Tongue (tissue), 2 donors: ENCODE measurements around the gene CHMP5. TPM values are rescaled to one million over a fixed set of nuclear protein-coding genes. Genes with fewer than 3 reads are reported as not detected.
"Not testable (repeated sequence)": the region's sequence is repeated elsewhere in the genome, so short reads cannot be mapped to it uniquely, and the experiment has no call there.

Experiments used
- DNase-seq: peaks from one replicate; pipeline ENCODE4 v3.0.0-alpha.2; 2015
- total RNA-seq: library from RNA; depleted of rRNA; stranded (reverse); fragments of >200 nt; gene quantifications from one replicate; pipeline ENCODE4 v1.2.3, GENCODE V29; 2014

Gene CHMP5
- total RNA-seq, 1 donor from 2014 or later, result 69.5 TPM

DNA sequence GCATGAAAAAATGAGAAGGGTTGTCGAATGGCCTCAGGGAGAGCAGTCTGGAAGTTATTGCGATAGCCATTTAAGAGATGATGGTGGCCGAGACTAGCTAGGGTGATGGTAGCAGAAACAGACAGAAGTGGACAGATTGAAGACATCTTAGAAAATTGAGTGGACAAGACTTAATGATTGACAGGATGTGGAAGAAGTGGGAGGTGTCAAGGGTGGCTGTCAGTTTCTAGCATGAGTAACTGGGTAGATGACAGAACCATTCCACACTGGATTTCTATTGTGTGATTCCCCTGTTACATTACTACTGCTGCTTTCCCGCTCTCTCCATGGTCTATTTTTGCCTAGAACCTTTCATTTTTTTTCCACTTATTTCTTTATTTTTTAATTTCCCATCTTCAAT lies 12.6 kb downstream of the CHMP5 start:
- no peak for DNase-seq

DNA sequence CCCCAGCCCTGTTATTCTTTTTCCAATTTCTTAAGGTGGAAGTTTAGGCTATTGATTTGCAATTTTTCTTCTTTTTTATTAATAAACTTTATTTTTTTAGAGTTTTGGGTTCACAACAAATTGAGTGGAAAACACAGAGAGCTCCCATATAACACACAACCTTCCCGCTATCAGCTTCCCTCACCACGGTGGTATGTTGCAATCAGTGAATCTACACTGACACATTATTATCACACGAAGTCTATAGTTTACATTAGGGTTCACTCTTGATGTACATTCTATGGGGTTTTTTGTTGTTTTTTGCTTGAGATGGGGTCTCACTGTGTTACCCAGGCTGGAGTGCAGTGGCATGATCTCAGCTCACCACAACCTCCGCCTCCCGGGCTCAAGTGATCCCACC lies 20.7 kb downstream of the CHMP5 start:
- no peak for DNase-seq

DNA sequence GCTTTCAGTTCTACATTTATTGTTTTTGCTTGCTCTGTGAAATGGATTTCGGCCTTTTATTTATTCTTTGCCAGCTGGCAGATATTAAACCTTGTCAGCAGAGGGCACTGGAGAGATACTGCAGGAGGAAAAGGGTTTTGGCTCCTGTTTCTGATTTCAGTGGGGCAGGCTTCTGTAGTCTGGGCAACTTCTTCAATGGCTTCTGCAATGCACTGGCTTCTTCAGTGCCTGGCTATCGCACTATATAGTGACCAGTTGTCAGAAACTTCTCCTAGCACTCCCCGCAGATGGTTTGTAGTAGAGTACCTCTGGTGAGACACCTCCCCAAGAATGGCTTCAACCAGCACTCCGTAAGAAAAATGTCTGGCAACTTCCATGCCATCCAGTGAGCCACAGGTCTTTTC lies 22.2 kb downstream of the CHMP5 start:
- peak; percentile 80 for DNase-seq

DNA sequence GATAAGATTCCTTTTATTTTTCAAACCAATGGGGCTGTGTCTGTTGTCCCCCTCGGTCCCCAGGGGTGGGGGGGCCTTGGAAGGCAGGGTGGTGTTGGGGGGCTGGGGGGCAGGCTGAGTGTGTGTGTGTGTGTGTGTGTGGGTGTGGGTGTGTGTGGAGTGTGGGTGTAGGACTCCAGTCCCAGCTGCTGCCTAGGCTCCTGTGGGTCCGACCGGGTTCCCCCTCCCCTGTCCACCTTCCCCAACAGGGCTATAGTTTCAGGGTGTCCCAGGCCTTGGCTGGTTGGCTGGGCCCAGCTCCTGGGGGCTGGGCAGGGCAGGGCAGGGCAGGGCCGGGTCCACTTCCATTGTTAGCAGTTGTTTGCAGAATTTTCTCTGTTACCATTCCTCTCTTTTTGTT lies 23.4 kb downstream of the CHMP5 start:
- DNase-seq, result no peak

DNA sequence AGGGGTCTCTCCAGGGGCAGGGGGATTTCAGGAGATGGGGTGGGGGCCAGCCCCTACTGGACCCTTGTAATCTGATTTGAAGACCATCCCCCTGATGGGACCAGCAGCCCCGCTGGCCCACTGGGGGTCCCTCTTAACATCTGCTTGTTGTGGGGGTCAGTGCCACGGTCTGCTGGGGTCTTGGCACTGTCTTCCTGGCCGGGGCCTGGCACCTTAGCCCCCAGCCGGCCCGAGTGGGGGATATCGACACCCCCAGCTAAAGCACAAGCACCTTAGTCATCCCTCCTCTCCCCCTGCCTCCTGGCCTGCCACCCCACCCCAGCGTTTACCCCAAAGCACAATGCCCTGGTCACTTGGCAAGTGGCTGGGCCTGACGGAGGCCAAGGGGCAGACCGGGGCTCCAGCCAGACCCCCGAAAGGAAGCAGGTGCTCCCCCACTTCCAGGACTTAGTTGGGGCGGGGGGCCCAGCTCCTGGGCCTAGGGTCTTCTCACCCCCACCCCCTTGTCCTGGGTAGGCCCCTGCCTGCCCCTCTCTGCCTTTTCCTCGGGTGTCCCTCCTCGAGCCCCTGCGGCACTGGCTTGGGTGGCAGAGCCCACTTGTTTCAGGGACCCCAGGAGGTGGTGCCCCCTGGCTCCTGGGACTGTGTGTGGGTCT lies 24.1 kb downstream of the CHMP5 start:
- no peak for DNase-seq

DNA sequence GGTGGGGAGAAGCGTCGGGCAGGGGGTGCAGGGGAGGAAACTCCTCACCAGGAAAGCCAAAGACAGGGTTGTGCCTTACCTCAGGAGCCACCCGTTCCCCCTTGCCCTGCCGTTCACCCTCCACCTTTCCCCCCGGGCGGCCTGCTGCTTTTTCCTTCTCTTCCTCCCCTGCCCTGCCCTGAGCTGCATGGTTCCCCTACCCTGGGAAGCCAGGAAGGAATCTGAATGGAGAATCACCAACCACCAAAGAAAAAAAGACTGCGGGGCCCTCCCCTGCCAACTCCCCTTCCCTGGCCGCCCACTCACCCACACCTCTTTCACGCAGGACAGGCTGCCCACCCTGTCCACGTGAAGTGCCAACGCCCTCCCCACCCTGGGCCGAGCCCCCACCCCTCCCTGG lies 24.6 kb downstream of the CHMP5 start:
- DNase-seq, result peak; percentile 26

DNA sequence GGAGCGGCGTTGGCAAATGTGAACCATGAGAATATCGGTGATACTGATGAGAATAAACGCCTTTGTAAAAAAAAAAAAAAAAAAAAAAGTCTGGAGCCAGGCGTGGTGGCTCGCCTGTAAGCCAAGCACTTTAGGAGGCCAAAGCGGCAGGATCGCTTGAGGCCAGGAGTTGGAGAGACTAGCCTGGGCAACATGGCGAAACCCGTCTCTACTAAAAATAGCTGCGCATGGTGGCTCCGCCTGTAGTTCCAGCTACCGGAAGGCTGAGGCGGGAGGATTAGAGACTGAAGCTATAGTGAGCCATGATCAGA lies 25.0 kb downstream of the CHMP5 start:
- DNase-seq, result no peak

DNA sequence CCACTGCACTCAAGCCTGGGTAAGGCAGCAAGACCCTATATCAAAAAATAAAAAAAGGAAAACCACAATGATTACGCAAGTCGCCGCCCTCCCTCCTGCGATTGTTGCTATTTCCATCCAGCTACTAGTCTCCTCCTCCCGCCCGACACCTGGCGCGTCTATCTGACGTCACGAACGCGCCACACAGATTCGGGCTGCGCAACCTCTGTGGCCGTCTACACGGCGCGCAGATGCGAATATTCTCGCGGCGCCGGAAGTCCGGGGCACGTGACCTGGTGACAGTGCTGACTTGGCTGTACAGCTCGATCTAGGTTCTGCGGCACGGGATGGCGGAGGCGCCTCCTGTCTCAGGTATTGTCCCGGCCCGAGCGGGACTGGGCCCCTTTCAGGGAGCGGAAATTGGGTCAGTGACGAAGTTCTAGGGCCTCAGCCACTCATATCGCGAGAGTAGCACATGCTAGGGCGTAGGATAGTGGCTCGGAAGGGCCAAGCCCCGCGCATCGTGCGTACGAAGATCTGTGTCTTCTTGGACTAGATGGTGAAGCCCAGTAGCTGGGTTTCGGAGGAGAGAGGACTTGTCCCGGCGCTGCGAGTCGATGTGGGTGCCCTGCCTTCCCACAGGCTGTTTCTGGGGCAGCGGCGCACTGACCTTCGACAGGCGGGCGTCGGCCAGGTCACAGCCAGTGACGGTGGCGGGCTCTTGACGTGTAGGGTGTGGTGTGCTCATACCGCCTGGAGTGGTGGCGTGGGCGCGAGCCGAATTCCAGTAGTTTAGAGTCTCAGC lies 25.6 kb downstream of the CHMP5 start, which contains the start of gene NFX1:
Gene NFX1, plus strand, starts transcription at position 270 of the 784 bp plus-strand sequence. Its CDS starts 57 bp downstream, at position 327.
- DNase-seq, result peak; percentile 99

DNA sequence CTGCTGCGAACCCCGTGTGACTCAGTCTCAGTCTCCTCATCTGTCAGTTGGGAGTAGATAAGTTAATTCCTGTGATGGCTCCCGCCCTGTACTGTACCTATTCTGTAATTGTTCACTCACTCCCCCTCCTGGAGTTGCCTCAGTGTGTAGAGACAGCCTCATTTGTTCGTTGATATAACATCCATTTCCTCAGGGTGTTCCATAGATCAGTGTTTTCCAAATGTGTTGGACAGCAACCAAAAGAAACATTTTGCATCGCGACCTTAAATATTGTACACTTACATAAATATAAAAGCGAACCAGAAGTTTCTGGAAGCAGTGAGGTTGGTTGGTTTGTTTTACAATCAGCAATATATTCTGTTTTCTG lies 26.2 kb downstream of the CHMP5 start:
- no peak for DNase-seq

DNA sequence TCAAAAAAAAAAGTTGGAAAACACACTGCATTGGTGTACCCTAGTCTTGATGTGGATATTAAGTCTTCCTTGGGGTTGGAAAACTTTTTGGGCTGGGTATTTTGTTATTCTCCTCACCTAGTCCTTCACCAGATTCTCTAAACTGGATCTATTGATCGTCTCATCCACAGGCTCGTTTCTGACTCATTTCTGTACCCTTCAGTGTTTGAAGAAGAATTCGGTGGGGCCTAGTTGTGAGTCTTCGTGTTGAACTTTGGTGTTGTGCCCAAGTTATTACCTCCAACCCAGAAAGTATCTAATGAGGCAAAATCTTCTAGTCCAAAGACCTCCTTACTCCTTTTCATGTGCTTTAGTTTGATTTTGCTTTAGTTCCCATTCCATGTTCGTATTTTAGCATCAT lies 27.1 kb downstream of the CHMP5 start:
- no peak for DNase-seq

DNA sequence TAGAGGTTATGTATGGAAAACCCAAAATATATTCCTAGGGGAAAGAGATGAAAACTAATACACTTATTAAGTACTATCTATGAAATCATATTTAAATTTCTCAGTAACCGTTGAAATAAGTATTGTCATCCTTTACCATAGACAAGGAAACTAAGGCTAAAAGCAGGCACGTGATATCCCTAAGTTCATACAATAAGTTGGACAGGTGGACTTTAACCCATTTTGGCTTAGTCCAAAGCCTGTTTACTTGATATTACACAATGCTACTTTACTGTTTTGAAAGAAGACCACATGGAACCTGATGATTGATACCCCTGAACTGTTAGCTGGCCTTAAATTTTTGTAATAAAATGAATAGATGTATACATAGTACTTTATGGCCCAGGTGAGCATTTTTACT lies 28.9 kb downstream of the CHMP5 start:
- DNase-seq, result no peak

DNA sequence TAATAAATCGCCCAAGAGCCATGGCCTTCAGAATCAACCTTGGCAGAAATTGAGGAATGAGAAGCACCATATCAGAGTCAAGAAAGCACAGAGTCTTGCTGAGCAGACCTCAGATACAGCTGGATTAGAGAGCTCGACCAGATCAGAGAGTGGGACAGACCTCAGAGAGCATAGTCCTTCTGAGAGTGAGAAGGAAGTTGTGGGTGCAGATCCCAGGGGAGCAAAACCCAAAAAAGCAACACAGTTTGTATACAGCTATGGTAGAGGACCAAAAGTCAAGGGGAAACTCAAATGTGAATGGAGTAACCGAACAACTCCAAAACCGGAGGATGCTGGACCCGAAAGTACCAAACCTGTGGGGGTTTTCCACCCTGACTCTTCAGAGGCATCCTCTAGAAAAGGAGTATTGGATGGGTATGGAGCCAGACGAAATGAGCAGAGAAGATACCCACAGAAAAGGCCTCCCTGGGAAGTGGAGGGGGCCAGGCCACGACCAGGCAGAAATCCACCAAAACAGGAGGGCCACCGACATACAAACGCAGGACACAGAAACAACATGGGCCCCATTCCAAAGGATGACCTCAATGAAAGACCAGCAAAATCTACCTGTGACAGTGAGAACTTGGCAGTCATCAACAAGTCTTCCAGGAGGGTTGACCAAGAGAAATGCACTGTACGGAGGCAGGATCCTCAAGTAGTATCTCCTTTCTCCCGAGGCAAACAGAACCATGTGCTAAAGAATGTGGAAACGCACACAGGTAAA lies 30.0 kb downstream of the CHMP5 start:
- no peak for DNase-seq

DNA sequence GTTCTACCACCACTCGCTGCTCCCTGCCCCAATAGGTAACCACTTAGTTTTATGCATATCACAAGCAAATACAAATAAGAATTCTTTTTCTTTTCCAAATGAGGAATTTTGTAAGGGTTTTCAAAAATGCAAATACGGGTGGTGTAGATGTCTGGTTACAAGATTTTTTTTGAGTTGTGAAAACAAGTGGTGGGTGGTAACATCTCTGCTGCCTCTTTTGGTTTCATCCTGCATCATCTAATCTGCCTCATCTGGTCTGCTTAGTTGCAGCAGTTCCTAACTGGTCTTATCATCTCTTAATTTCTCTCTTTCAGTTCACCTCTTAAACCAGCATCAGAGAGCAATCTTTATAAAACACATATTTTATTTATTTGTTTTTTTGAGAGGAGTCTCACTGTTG lies 30.7 kb downstream of the CHMP5 start:
- DNase-seq, result no peak

DNA sequence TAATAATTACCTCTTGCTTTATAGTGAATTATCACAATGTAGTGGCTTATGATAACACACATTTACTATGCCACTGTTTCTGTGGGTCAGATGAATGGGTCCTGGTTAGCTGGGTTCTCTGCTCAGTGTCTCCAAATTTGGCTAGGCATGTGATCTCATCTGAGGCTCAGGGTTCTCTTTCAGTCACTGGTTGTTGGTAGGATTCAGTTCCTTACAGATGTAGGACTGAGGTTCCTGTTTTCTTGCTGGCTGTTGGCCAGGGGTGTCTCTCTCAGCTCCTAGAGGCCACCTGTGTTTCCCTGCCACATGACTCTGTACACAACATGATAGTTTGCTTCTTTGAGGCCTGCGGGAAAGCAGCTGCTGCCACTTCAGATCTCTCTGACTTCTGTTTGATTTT lies 32.6 kb downstream of the CHMP5 start:
- peak; percentile 73 for DNase-seq

DNA sequence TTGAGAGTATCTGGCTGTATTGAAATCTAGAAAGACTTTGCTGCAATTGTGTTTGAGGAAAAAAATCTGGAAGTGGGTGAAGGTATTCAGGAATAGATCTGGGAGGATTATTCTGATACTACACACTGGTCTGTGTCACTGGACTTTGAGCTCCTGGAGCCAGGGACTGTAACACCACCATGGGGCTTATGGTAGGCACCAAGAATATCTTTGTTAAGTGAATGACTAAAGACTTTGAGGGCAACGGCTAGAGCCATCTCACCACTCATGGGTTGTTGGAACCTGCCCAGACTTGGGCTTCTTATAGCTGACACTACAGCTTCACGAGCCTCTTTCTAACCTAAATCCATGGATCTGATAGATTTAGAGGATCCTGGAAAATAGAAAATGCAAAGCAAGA lies 35.7 kb downstream of the CHMP5 start:
- no peak for DNase-seq

DNA sequence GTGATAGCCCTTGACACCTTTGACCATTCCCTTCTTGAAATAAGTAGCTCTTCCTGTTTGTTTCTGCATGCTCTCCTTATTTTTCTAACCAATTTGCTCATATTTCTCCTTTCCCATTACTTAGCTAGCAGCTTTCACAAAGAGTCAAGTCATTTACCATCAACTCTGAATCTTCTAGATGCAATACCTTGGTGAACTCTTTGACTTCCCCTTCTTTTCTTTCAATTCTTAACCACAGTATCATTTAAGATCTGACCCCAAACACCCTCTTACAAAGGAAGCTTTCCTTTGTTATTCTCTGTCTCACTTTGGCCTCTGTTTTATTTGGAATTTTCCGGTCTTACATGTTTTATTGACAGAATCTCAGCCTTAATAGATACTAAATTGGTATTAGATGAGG lies 39.5 kb downstream of the CHMP5 start:
- no peak for DNase-seq

DNA sequence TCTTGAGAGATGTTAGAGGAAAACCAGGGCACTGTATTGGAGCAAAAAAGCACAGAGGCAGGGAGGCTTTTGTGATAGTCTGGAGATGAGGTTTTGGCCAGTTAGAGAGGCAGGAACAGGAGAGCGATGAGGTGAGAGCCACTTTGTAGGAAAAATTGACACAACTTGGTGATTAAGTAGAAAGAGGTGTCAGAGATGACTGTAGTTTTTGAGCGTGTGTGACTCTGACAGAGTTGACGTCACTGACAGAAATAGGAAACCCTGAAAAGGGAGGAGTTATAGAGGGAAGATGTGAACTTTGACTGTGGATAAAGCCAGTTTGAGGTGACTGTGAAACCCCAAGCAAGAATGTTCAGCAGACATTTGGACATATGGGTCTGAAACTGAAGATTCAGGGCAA lies 41.2 kb downstream of the CHMP5 start:
- no peak for DNase-seq

DNA sequence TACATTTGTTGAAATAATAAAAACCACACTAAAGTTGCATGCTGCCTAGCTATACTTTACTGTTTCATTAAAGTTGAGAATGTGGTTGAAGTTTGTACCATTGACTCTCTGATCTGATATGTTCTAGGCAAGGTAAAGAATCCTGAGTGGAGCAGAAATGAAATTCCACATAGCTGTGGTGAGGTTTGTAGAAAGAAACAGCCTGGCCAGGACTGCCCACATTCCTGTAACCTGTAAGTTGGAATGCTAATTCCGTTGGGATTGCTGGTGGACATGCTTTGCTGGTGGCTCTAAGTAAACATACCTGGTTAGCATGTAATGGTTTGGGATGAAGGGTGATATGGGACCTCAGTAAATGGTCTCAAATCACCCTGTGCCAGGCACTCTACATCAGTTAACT lies 42.2 kb downstream of the CHMP5 start:
- DNase-seq, result no peak

DNA sequence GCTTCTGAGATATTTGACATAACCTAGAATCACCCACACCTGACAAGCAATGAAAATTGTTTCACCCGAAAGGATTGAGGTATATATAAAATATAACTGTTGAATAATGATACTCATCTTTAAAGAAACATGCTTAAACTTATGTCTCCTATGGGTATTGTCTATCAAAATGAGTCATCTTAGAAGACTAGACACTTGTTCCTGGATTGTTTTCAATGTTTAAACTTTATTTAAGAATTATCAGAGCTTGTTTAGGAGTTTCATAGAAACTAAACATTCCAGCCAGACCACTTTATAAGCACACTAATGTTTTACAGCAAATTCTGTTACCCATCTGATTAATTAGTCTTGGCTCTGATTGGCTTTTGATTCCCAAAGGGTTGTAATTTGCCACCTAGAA lies 45.1 kb downstream of the CHMP5 start:
- DNase-seq, result no peak

DNA sequence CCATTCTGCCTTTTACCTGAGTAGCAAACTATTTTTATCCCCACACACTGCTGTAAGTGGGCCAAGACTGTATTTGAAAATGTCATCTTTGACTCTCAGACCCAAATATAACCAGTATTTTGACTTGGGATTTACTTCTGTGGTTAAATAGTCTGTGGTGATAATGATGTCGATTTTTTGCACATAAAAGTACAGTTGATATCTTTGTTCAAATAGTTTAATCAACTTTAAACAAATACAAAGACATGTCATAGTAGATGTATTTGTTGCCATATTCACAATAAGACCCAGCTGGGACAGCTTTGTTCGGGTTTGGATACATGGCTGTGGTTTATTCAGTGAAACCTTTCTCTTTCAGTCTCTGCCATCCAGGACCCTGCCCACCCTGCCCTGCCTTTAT lies 45.9 kb downstream of the CHMP5 start:
- no peak for DNase-seq

DNA sequence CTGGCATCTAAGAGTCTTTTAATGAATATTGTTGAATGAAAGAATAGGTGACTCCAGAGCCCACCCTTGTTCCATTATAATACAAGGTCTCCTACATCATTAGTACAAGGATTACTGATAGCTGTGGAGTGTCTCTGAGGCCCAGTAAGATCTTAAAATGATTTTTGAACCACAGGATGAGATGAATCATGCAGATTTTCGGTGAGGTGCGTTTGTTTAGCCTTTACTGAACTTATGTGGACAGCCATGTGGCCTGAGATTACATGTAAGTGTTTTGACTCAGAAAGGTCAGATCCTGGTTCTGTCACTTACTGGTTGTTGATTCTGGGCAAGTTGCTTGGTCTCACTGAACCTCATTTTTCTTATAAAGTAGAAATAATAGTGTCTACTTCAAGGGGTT lies 47.1 kb downstream of the CHMP5 start:
- DNase-seq, result no peak

DNA sequence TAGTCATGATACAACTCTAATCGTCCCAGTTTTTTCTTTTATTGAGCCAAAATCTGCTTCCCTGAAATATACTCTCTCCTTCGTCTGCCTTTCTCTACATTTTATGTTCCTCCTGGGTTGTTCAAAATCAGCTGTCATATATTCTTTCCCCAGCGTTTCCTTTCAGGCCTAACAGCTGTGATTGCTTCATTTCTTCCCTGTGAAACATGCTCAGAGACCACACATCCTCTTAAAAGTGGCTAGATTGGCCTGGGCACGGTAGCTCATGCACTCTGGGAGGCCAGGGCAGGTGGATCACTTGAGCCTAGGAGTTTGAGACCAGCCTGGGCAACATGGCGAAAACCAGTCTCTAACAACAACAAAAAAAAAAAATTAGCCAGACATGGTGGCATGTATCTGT lies 50.5 kb downstream of the CHMP5 start:
- DNase-seq, result no peak

DNA sequence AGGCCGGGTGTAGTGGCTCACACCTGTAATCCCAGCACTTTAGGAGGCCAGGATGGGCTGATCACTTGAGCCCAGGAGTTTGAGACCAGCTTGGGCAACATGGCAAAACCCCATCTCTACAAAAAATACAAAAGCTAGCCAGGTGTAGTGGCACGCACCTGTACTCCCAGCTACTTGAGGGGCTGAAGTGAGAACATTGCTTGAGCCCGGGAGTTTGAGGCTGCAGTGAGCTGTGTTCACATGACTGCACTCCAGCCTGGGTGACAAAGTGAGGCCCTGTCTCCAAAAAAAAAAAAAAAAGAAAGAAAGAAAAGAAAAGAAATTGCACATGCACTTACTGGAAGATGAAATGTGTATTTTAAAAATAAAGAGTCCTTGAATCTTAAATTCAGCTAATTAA lies 52.3 kb downstream of the CHMP5 start:
- not testable (repeated sequence) for DNase-seq

DNA sequence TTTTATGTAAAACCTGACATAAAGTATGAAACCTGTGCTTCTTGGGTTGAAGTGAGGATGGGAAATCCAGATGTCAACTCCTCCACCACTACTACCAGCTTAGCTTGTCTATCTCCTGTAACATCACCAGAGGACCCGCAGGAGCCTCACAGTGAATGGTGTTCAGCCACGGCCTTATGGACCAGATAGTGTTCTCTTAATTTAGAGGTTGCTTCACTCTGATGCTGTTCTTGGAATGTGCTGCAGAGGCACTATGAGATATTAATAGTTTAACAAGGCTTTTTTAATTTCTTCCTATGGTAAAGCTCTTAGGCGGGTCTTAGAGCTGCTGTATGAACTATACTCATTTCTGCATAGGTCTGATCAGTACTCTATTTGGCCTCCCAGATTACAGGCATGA lies 53.4 kb downstream of the CHMP5 start:
- peak; percentile 20 for DNase-seq
